Central memory CD8-positive, alpha-beta T cell (primary cell): ENCODE results near the gene HDAC4.
A peak's percentile ranks its signal among the peaks of the same experiment; 100 is the strongest.

Experiments used
- ATAC-seq: fragments of 150-1000 bp; cut with Tn5 transposase; replicated peaks from 2 replicates; pipeline ENCODE4 v1.10.0; 2022; ENCODE audit warnings: mild to moderate bottlenecking, moderate FRiP score, moderate number of reproducible peaks; ENCODE audit not compliant: poor library complexity, severe bottlenecking; ENCODE audit errors: extremely low read depth
- DNase-seq, 2 donors: peaks; one replicate each; pipeline ENCODE4 v3.0.0; 2021; ENCODE audit warnings: low spot score in 2 of 2
- H3K27ac Mint-ChIP-seq: one replicate; pipeline ENCODE4 v1.8.0; 2022; ENCODE audit warnings: low read depth, mild to moderate bottlenecking, moderate library complexity, mixed read lengths
- H3K27me3 Mint-ChIP-seq: one replicate; pipeline ENCODE4 v1.8.0; 2022; ENCODE audit warnings: mixed read lengths
- H3K36me3 Mint-ChIP-seq: one replicate; pipeline ENCODE4 v1.8.0; 2022; ENCODE audit warnings: mild to moderate bottlenecking, moderate library complexity, mixed read lengths; ENCODE audit not compliant: insufficient read depth
- H3K4me1 Mint-ChIP-seq: one replicate; pipeline ENCODE4 v1.8.0; 2022; ENCODE audit warnings: mixed read lengths
- H3K4me3 Mint-ChIP-seq: one replicate; pipeline ENCODE4 v1.8.0; 2022; ENCODE audit warnings: mild to moderate bottlenecking, moderate library complexity, mixed read lengths
- H3K9me3 Mint-ChIP-seq: one replicate; pipeline ENCODE4 v1.8.0; 2022; ENCODE audit warnings: mixed read lengths

HDAC4 gene

GRCh38 chr2:239251971-239252370 is 148.8 kb downstream of the HDAC4 start:
- Mint-ChIP-seq H3K9me3 (no peaks in the 10 kb centered on the region), H3K27me3 (no peaks in the 10 kb centered on the region), H3K4me1 (peaks cover 46% of the 10 kb centered on the region), H3K27ac (no peak overlapping the region), H3K4me3 (no peak overlapping the region), H3K36me3 (peaks cover 11% of the 10 kb centered on the region)
- ATAC-seq, result no peak
- DNase-seq, result no peak

- H3K27ac Mint-ChIP-seq, result no peak overlapping the region
- H3K36me3 Mint-ChIP-seq, result peaks cover 14% of the 10 kb centered on the region
- ATAC-seq (no peak), DNase-seq (no peak)
- H3K4me3 Mint-ChIP-seq, result no peak overlapping the region
- peaks cover 45% of the 10 kb centered on the region for H3K4me1 Mint-ChIP-seq
- no peaks in the 10 kb centered on the region for H3K9me3 Mint-ChIP-seq
- no peaks in the 10 kb centered on the region for H3K27me3 Mint-ChIP-seq
Measured at GRCh38 chr2:239250216-239251081, 150.4 kb downstream of the HDAC4 start.

- no peak for DNase-seq
Measured at GRCh38 chr2:239249776-239250175, 151.0 kb downstream of the HDAC4 start.

GRCh38 chr2:239249048-239249447 is 151.8 kb downstream of the HDAC4 start:
- no peak overlapping the region for H3K27ac Mint-ChIP-seq

More at GRCh38 chr2:239249776-239250175, 151.0 kb downstream of the HDAC4 start:
- Mint-ChIP-seq H3K4me1 (peaks cover 47% of the 10 kb centered on the region), H3K9me3 (no peaks in the 10 kb centered on the region), H3K36me3 (peaks cover 14% of the 10 kb centered on the region), H3K4me3 (no peak overlapping the region), H3K27ac (no peak overlapping the region), H3K27me3 (no peaks in the 10 kb centered on the region)
- no peak for ATAC-seq

GRCh38 chr2:239247401-239248245 is 153.2 kb downstream of the HDAC4 start:
- H3K27ac Mint-ChIP-seq, result no peak overlapping the region
- ATAC-seq (no peak), DNase-seq (no peak)
- no peaks in the 10 kb centered on the region for H3K9me3 Mint-ChIP-seq
- peaks cover 33% of the 10 kb centered on the region for H3K4me1 Mint-ChIP-seq
- no peak overlapping the region for H3K4me3 Mint-ChIP-seq
- peaks cover 12% of the 10 kb centered on the region for H3K36me3 Mint-ChIP-seq
- H3K27me3 Mint-ChIP-seq, result no peaks in the 10 kb centered on the region

More at GRCh38 chr2:239249048-239249447, 151.8 kb downstream of the HDAC4 start:
- no peak for ATAC-seq
- no peak for DNase-seq
- Mint-ChIP-seq H3K36me3 (peaks cover 14% of the 10 kb centered on the region), H3K27me3 (no peaks in the 10 kb centered on the region), H3K9me3 (no peaks in the 10 kb centered on the region), H3K4me1 (peaks cover 43% of the 10 kb centered on the region), H3K4me3 (no peak overlapping the region)

DNA sequence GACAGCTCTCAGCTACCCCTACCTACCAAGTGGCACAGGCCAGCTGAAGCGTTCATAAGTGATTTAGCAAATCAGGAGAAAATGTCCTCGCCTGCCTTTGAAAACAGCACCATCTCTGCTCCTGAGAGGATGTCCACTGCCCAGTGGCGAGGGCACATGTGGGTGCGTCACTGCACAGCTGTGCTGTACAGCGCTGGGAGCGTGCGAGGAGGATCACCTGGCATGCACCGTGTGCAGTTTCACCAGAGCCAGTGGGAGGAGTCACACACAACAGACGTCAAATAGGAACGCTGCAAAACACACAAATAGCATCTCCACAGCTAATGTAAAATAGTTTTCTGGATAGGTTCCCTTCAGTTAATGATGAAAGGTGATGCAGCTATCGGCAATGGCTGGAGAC is 154.1 kb downstream of the HDAC4 start:
- no peak overlapping the region for H3K27ac Mint-ChIP-seq
- H3K36me3 Mint-ChIP-seq, result peaks cover 12% of the 10 kb centered on the region
- peaks cover 36% of the 10 kb centered on the region for H3K4me1 Mint-ChIP-seq
- DNase-seq (no peak), ATAC-seq (no peak)
- H3K27me3 Mint-ChIP-seq, result no peaks in the 10 kb centered on the region
- no peak overlapping the region for H3K4me3 Mint-ChIP-seq
- H3K9me3 Mint-ChIP-seq, result no peaks in the 10 kb centered on the region

GRCh38 chr2:239245872-239246721 is 154.7 kb downstream of the HDAC4 start:
- H3K9me3 Mint-ChIP-seq, result no peaks in the 10 kb centered on the region
- DNase-seq (no peak), ATAC-seq (no peak)
- peaks cover 37% of the 10 kb centered on the region for H3K4me1 Mint-ChIP-seq
- H3K36me3 Mint-ChIP-seq, result peaks cover 12% of the 10 kb centered on the region
- no peaks in the 10 kb centered on the region for H3K27me3 Mint-ChIP-seq
- H3K27ac Mint-ChIP-seq, result no peak overlapping the region
- H3K4me3 Mint-ChIP-seq, result no peak overlapping the region

DNA sequence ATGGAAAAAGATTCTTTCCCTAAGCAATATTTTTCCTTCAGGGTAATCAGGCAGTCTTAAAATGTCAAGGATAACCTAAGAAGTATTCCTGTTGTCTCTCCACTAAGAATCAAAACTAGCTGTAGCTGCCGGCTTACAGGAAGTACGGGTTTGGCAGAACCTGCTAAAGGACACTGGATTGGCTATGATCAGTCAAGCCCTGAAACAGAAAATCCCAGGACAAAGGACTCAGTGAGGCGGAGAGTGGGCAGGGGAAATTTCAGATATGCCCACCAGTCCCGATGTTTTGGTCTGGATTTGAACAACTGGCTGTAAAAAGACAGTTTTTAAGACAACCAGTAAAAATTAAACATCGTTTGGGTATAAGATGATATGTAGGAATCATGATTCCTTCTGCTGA is 155.7 kb downstream of the HDAC4 start:
- ATAC-seq, result no peak
- peaks cover 12% of the 10 kb centered on the region for H3K36me3 Mint-ChIP-seq
- no peak for DNase-seq
- no peak overlapping the region for H3K4me3 Mint-ChIP-seq
- H3K9me3 Mint-ChIP-seq, result no peaks in the 10 kb centered on the region
- no peaks in the 10 kb centered on the region for H3K27me3 Mint-ChIP-seq
- no peak overlapping the region for H3K27ac Mint-ChIP-seq
- peaks cover 42% of the 10 kb centered on the region for H3K4me1 Mint-ChIP-seq

- H3K27me3 Mint-ChIP-seq, result no peaks in the 10 kb centered on the region
Measured at GRCh38 chr2:239244625-239245024, 156.2 kb downstream of the HDAC4 start.

GRCh38 chr2:239241431-239241960 is 159.3 kb downstream of the HDAC4 start:
- Mint-ChIP-seq H3K9me3 (no peaks in the 10 kb centered on the region), H3K4me3 (no peak overlapping the region), H3K36me3 (peaks cover 5% of the 10 kb centered on the region), H3K4me1 (peaks cover 53% of the 10 kb centered on the region), H3K27ac (peak overlapping the region; percentile 5), H3K27me3 (no peaks in the 10 kb centered on the region)
- ATAC-seq (no peak), DNase-seq (no peak)

More at GRCh38 chr2:239244625-239245024, 156.2 kb downstream of the HDAC4 start:
- ATAC-seq (no peak), DNase-seq (no peak)
- Mint-ChIP-seq H3K4me1 (peaks cover 47% of the 10 kb centered on the region), H3K36me3 (peaks cover 9% of the 10 kb centered on the region), H3K9me3 (no peaks in the 10 kb centered on the region), H3K27ac (no peak overlapping the region), H3K4me3 (no peak overlapping the region)

GRCh38 chr2:239240414-239240881 is 160.4 kb downstream of the HDAC4 start:
- DNase-seq (no peak), ATAC-seq (no peak)
- peaks cover 5% of the 10 kb centered on the region for H3K36me3 Mint-ChIP-seq
- H3K4me3 Mint-ChIP-seq, result no peak overlapping the region
- H3K27ac Mint-ChIP-seq, result no peak overlapping the region
- H3K27me3 Mint-ChIP-seq, result no peaks in the 10 kb centered on the region
- peaks cover 53% of the 10 kb centered on the region for H3K4me1 Mint-ChIP-seq
- no peaks in the 10 kb centered on the region for H3K9me3 Mint-ChIP-seq
